C4-2B (cell line): ENCODE data around the gene NEDD4L.

Source experiments
- ZFX ChIP-seq: fragments of 450-650 bp; IDR thresholded peaks from 2 replicates; pipeline ENCODE4 v1.6.1; 2017
- TF ChIP-seq, protein P1 (sequence below): fragments of 450-650 bp; conservative IDR thresholded peaks from 2 replicates; pipeline ENCODE4 v1.5.1; 2017; ENCODE audit warnings: mild to moderate bottlenecking

DNA sequence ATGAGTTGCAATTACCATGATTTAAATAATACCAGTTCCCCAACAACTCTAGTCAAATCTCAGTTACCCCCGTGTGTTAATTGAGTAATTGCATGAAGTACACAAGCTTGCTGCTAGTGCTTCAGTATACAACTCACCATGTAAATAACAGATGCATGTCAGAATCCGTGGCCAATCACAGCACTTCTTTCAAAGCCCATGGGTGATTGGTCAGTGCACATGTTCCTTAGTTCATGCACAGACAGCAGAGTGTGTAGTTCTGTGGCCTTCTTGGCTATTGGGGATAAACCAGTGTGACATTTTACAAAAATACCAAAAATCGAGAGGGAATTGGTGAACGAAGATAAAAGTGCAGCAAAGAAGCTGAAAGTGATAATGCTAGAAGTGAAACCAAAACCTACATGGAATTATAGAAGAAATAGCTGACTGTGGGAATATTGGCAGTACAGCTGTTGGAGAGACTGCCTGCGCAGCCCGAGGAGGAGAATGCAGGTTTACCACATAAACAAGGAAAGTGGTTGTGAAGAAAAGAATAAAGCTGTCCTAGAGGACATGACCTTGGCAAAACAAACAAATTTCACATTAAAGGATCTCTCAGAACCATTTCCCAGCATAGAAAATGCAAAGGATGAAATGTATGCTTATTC is 59.4 kb downstream of the NEDD4L start:
- TF ChIP-seq, protein P1, sequence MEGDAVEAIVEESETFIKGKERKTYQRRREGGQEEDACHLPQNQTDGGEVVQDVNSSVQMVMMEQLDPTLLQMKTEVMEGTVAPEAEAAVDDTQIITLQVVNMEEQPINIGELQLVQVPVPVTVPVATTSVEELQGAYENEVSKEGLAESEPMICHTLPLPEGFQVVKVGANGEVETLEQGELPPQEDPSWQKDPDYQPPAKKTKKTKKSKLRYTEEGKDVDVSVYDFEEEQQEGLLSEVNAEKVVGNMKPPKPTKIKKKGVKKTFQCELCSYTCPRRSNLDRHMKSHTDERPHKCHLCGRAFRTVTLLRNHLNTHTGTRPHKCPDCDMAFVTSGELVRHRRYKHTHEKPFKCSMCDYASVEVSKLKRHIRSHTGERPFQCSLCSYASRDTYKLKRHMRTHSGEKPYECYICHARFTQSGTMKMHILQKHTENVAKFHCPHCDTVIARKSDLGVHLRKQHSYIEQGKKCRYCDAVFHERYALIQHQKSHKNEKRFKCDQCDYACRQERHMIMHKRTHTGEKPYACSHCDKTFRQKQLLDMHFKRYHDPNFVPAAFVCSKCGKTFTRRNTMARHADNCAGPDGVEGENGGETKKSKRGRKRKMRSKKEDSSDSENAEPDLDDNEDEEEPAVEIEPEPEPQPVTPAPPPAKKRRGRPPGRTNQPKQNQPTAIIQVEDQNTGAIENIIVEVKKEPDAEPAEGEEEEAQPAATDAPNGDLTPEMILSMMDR = no peak
- no peak for TF ChIP-seq ZFX
